K562 (cell line): ENCODE data around the gene MTHFR. TPM values are rescaled to one million over a fixed set of nuclear protein-coding genes. Genes with fewer than 3 reads are reported as not detected.
A peak's percentile ranks its signal among the peaks of the same experiment; 100 is the strongest.

Source experiments
- CBX2 ChIP-seq: fragments of 200-600 bp; sonication (generic); IDR thresholded peaks from one replicate; pipeline ENCODE4 v1.6.1; 2012; ENCODE audit warnings: mild to moderate bottlenecking, low read length, inconsistent platforms; ENCODE audit not compliant: insufficient read depth, poor library complexity, severe bottlenecking
- DEAF1 ChIP-seq: fragments of 450-650 bp; formaldehyde crosslinking; IDR thresholded peaks from 2 replicates; pipeline ENCODE4 v1.4.0; 2020; ENCODE audit warnings: mild to moderate bottlenecking, moderate library complexity
- ELK1 ChIP-seq: sonication (generic); formaldehyde crosslinking; IDR thresholded peaks from 2 replicates; pipeline ENCODE4 v1.8.1; 2022; ENCODE audit warnings: missing genetic modification reagents
- FIP1L1 ChIP-seq: fragments of 200-400 bp; formaldehyde crosslinking; IDR thresholded peaks from 2 replicates; pipeline ENCODE4 v1.6.1; 2018; ENCODE audit warnings: mild to moderate bottlenecking, low read depth, low read length; ENCODE audit not compliant: poor library complexity, severe bottlenecking
- FOXA3 ChIP-seq, 2 experiments: fragments of 450-650 bp in 1 of 2; sonication (generic) in 1 of 2; formaldehyde crosslinking; IDR thresholded peaks in 1 of 2; conservative IDR thresholded peaks in 1 of 2; 2 replicates each; pipeline versions ENCODE4 v1.4.0 to v1.8.0; 2020 to 2022; ENCODE audit warnings: mild to moderate bottlenecking in 2 of 2, missing genetic modification reagents in 1 of 2
- FOXO4 ChIP-seq: fragments of 450-650 bp; formaldehyde crosslinking; IDR thresholded peaks from 2 replicates; pipeline ENCODE4 v1.4.0; 2020; ENCODE audit warnings: mild to moderate bottlenecking, moderate library complexity
- HMG20A ChIP-seq: fragments of 450-650 bp; formaldehyde crosslinking; conservative IDR thresholded peaks from 2 replicates; pipeline ENCODE4 v1.4.0; 2020; ENCODE audit warnings: mild to moderate bottlenecking, mixed read lengths
- HNRNPLL ChIP-seq: fragments of 200-400 bp; formaldehyde crosslinking; IDR thresholded peaks from 2 replicates; pipeline ENCODE4 v1.6.1; 2017; ENCODE audit warnings: low read length, low read depth, mild to moderate bottlenecking; ENCODE audit not compliant: poor library complexity, severe bottlenecking
- LCOR ChIP-seq: sonication (generic); formaldehyde crosslinking; IDR thresholded peaks from 2 replicates; pipeline ENCODE4 v1.8.0; 2022; ENCODE audit warnings: mild to moderate bottlenecking, missing genetic modification reagents
- MCM5 ChIP-seq: fragments of 450-650 bp; IDR thresholded peaks from 2 replicates; pipeline ENCODE4 v1.6.1; 2016; ENCODE audit warnings: low read depth
- NR2F6 ChIP-seq: fragments of 450-650 bp; formaldehyde crosslinking; IDR thresholded peaks from 2 replicates; pipeline ENCODE4 v1.4.0; 2020; ENCODE audit warnings: mild to moderate bottlenecking
- POLR2AphosphoS5 ChIP-seq: IDR thresholded peaks from 2 replicates; pipeline ENCODE4 v1.6.1; 2011; ENCODE audit warnings: mild to moderate bottlenecking, low read depth, low read length, moderate library complexity; ENCODE audit not compliant: control insufficient read depth, insufficient read depth
- RAD21 ChIP-seq, 2 experiments: fragments of 250-450 bp in 1 of 2; fragments of 450-650 bp in 1 of 2; sonication (Bioruptor Pico) in 1 of 2; formaldehyde crosslinking in 1 of 2; IDR thresholded peaks in 1 of 2; conservative IDR thresholded peaks in 1 of 2; 2 replicates each; pipeline versions ENCODE4 v1.4.0 to v1.8.0; 2020 to 2022; ENCODE audit warnings: mild to moderate bottlenecking in 2 of 2, moderate library complexity in 1 of 2
- SNIP1 ChIP-seq: fragments of 450-650 bp; IDR thresholded peaks from 2 replicates; pipeline ENCODE4 v1.7.1; 2017; ENCODE audit warnings: low read depth, mild to moderate bottlenecking
- TOE1 ChIP-seq, 2 experiments: fragments of 450-650 bp in 1 of 2; sonication (generic) in 1 of 2; formaldehyde crosslinking in 1 of 2; IDR thresholded peaks; 2 replicates each; pipeline versions ENCODE4 v1.7.1 to v1.8.0; 2016 to 2022; ENCODE audit warnings: borderline replicate concordance in 2 of 2, mild to moderate bottlenecking in 2 of 2, antibody characterized with exemption in 1 of 2, inconsistent platforms in 1 of 2, low read depth in 1 of 2, missing genetic modification reagents in 1 of 2, moderate library complexity in 1 of 2
- ZNF347 ChIP-seq: fragments of 450-650 bp; formaldehyde crosslinking; IDR thresholded peaks from 2 replicates; pipeline ENCODE4 v1.4.0; 2020; ENCODE audit warnings: low read depth, mild to moderate bottlenecking, moderate library complexity
- ZNF384 ChIP-seq: IDR thresholded peaks from 2 replicates; pipeline ENCODE4 v1.6.1; 2012; ENCODE audit warnings: low read depth, low read length, improper control_type of control experiment
- ZNF507 ChIP-seq: conservative IDR thresholded peaks from 2 replicates; pipeline ENCODE4 v1.6.1; 2017; ENCODE audit warnings: missing genetic modification characterization, missing compliant biosample characterization
- ZNF511 ChIP-seq: sonication (generic); formaldehyde crosslinking; IDR thresholded peaks from 2 replicates; pipeline ENCODE4 v1.8.0; 2022; ENCODE audit warnings: mild to moderate bottlenecking, missing genetic modification reagents
- ZNF57 ChIP-seq: fragments of 450-650 bp; formaldehyde crosslinking; IDR thresholded peaks from 2 replicates; pipeline ENCODE4 v1.4.0; 2020; ENCODE audit warnings: mild to moderate bottlenecking, moderate library complexity
- ZNF584 ChIP-seq: fragments of 200-800 bp; sonication (Bioruptor generic); IDR thresholded peaks from 2 replicates; pipeline ENCODE4 v1.6.1; 2016; ENCODE audit warnings: low read depth, mild to moderate bottlenecking, missing genetic modification characterization, missing compliant biosample characterization
- ZNF79 ChIP-seq: fragments of 250-450 bp; sonication (Bioruptor Pico); IDR thresholded peaks from 2 replicates; pipeline ENCODE4 v1.4.0; 2020; ENCODE audit warnings: low read depth, mild to moderate bottlenecking, moderate library complexity
- polyA plus RNA-seq, 8 experiments: library from polyadenylated mRNA; depleted of rRNA in 4 of 8; stranded (reverse) in 5 of 8; unstranded in 3 of 8; fragments of >200 nt; fragmentation: Nextera tagmentation in 2 of 8; fragmentation: Illumina TruSeq in 1 of 8; extraction: Ambion mirVana in 2 of 8; extraction: Trizol in 1 of 8; gene quantifications; 2 replicates each; pipeline versions ENCODE4 v1.2.1 to v1.2.3, GENCODE V29; 2011 to 2014; ENCODE audit warnings: inconsistent platforms in 1 of 8, missing spikeins in 1 of 8
- total RNA-seq, 7 experiments: library from RNA; depleted of rRNA in 6 of 7; stranded (reverse); fragments of >200 nt in 6 of 7; fragmentation: Illumina TruSeq in 2 of 7; extraction: Trizol in 2 of 7; gene quantifications; 2 replicates each; pipeline versions ENCODE4 v1.2.1 to v1.2.3, GENCODE V29; 2011 to 2021; ENCODE audit warnings: low replicate concordance in 1 of 7

Gene MTHFR
- total and polyA plus RNA-seq, 9 of the 15 experiments (the other 6 are each of a cell fraction or from before 2014, with no cell fraction given) = 5.0 to 104 (median 62.6) TPM

GRCh38 chr1:11796036-11796828, 9.5 kb downstream of the MTHFR start (continued):
- TF ChIP-seq HNRNPLL (no peak), ZNF584 (CRISPR knock-in tag) (0 out of 2 replicates have a peak, but pooled peaks have one; percentile 78), FOXA3 (CRISPR knock-in tag; conservative IDR thresholded peaks at IDR 0.05 in 1 of 2, IDR thresholded peaks at IDR 0.05 in 1 of 2) (peak in 1 of 2 experiments; percentile 58; a peak in 2 of 4 replicates), DEAF1 (no peak), RAD21 (CRISPR knock-in tag; conservative IDR thresholded peaks at IDR 0.05 in 1 of 2, IDR thresholded peaks at IDR 0.05 in 1 of 2) (peak in 1 of 2 experiments; percentile 18; a peak in 1 of 4 replicates), ZNF507 (tag) (no peak), ZNF384 (no peak), POLR2AphosphoS5 (peak; percentile 70), TOE1 (IDR thresholded peaks at IDR 0.05; ENCODE audit: borderline replicate concordance) (no peak), TOE1 (CRISPR knock-in tag; IDR thresholded peaks at IDR 0.05; ENCODE audit: borderline replicate concordance, low read depth) (0 out of 2 replicates have a peak, but pooled peaks have one; percentile 15), NR2F6 (CRISPR knock-in tag) (no peak), HMG20A (no peak), ZNF511 (no peak), MCM5 (no peak), FOXO4 (CRISPR knock-in tag) (no peak), ZNF79 (CRISPR knock-in tag) (no peak; the same call in 1 of the 2 replicates), FIP1L1 (no peak), CBX2 (no peak), ZNF347 (no peak), ZNF57 (CRISPR knock-in tag) (0 out of 2 replicates have a peak, but pooled peaks have one; percentile 26), LCOR (CRISPR knock-in tag) (no peak), SNIP1 (no peak), ELK1 (CRISPR knock-in tag) (no peak)
